ENCODE results near the gene PIGB.

- TF ChIP-seq POLR2A (IDR thresholded peaks at IDR 0.05) = no peak
- TF ChIP-seq CTCF (IDR thresholded peaks at IDR 0.05) = no peak
These were observed 70.2 kb downstream of the PIGB start for GRCh38 chr15:55389264-55389607.

Data from lower leg skin (tissue), 3 donors.